ENCODE measurements around the gene KCNQ5.

Gene KCNQ5

GRCh38 chr6:72922401-72922800 is 300.5 kb downstream of the KCNQ5 start:
- Mint-ChIP-seq H3K4me1 (peaks cover 18% of the 10 kb centered on the region), H3K36me3 (ENCODE audit: low read depth) (no peaks in the 10 kb centered on the region), H3K27me3 (ENCODE audit: low read depth, poor library complexity) (no peaks in the 10 kb centered on the region), H3K27ac (no peak overlapping the region), H3K4me3 (no peak overlapping the region), H3K9me3 (no peaks in the 10 kb centered on the region)
- TF ChIP-seq CTCF (IDR thresholded peaks at IDR 0.05) = no peak
- DNase-seq = no peak

GRCh38 chr6:72925136-72925535 is 303.3 kb downstream of the KCNQ5 start:
- Mint-ChIP-seq H3K4me1 (peaks cover 30% of the 10 kb centered on the region), H3K4me3 (no peak overlapping the region), H3K9me3 (no peaks in the 10 kb centered on the region), H3K27me3 (ENCODE audit: low read depth, poor library complexity) (no peaks in the 10 kb centered on the region), H3K36me3 (ENCODE audit: low read depth) (no peaks in the 10 kb centered on the region), H3K27ac (peak overlapping the region; percentile 66)
- no peak for DNase-seq
- TF ChIP-seq CTCF (IDR thresholded peaks at IDR 0.05) = no peak

GRCh38 chr6:72930556-72931132 is 308.8 kb downstream of the KCNQ5 start:
- Mint-ChIP-seq H3K4me1 (peaks cover 59% of the 10 kb centered on the region), H3K27ac (no peak overlapping the region), H3K36me3 (ENCODE audit: low read depth) (peaks cover 4% of the 10 kb centered on the region), H3K27me3 (ENCODE audit: low read depth, poor library complexity) (no peaks in the 10 kb centered on the region), H3K9me3 (no peaks in the 10 kb centered on the region), H3K4me3 (no peak overlapping the region)
- no peak for DNase-seq
- TF ChIP-seq CTCF (IDR thresholded peaks at IDR 0.05) = no peak

- H3K4me1 Mint-ChIP-seq = peaks cover 52% of the 10 kb centered on the region
Measured at GRCh38 chr6:72931325-72931887, 309.5 kb downstream of the KCNQ5 start.

GRCh38 chr6:72933233-72933632 is 311.4 kb downstream of the KCNQ5 start:
- Mint-ChIP-seq H3K9me3 (no peaks in the 10 kb centered on the region), H3K4me3 (no peak overlapping the region), H3K27me3 (ENCODE audit: low read depth, poor library complexity) (no peaks in the 10 kb centered on the region), H3K4me1 (peaks cover 53% of the 10 kb centered on the region), H3K36me3 (ENCODE audit: low read depth) (peaks cover 6% of the 10 kb centered on the region), H3K27ac (peak overlapping the region; percentile 23)
- no peak for DNase-seq
- no peak for TF ChIP-seq CTCF (IDR thresholded peaks at IDR 0.05)

More at GRCh38 chr6:72931325-72931887, 309.5 kb downstream of the KCNQ5 start:
- no peaks in the 10 kb centered on the region for H3K27me3 Mint-ChIP-seq (ENCODE audit: low read depth, poor library complexity)
- peaks cover 6% of the 10 kb centered on the region for H3K36me3 Mint-ChIP-seq (ENCODE audit: low read depth)
- H3K27ac Mint-ChIP-seq = peak overlapping the region; percentile 60
- TF ChIP-seq CTCF (IDR thresholded peaks at IDR 0.05) = no peak
- no peak overlapping the region for H3K4me3 Mint-ChIP-seq
- H3K9me3 Mint-ChIP-seq = no peaks in the 10 kb centered on the region
- DNase-seq = no peak
